ENCODE measurements around the gene ANKRD34A. TPM values are rescaled to one million over a fixed set of nuclear protein-coding genes. Genes with fewer than 3 reads are reported as not detected.
A peak's percentile ranks its signal among the peaks of the same experiment; 100 is the strongest.

ANKRD34A gene
- total and polyA plus RNA-seq, 2 of the 4 experiments (the other 2 are of a cell fraction) = 0.90 to 1.9 TPM

GRCh38 chr1:145999321-146000024 lies 35.1 kb upstream of the ANKRD34A start (continued):
- TF ChIP-seq BHLHE40 (IDR thresholded peaks at IDR 0.05; ENCODE audit: low read depth, low read length) = no peak

- no TSS peak for BruUV-seq (replicated peaks)
- dilution Hi-C loops (cut with HindIII; ENCODE audit: low sequenced_read_pairs, unreplicated experiment) = no loop called here
- no peak for ATAC-seq (ENCODE audit: low read depth)
Observed at GRCh38 chr1:145997718-145998023, 33.3 kb upstream of the ANKRD34A start.

More at GRCh38 chr1:145997718-145998023, 33.3 kb upstream of the ANKRD34A start:
- H3K9me1 ChIP-seq (ENCODE audit: insufficient read depth, low read length) = peaks cover 9% of the 10 kb centered on the region
- H4K20me1 ChIP-seq (ENCODE audit: insufficient read depth, low read length) = peaks cover 12% of the 10 kb centered on the region; the same call in 1 of the 2 replicates
- H3K9ac ChIP-seq (ENCODE audit: low read depth, low read length) = no peak overlapping the region
- no peak for DNase-seq
- H3K27me3 ChIP-seq (ENCODE audit: control insufficient read depth, insufficient read depth, low read length) = no peaks in the 10 kb centered on the region
- no peak overlapping the region for H3K23ac ChIP-seq (ENCODE audit: low read depth, low read length)
- H3K14ac ChIP-seq (replicated peaks; ENCODE audit: low read depth, low read length) = no peak overlapping the region
- H3K36me3 ChIP-seq (ENCODE audit: control insufficient read depth, insufficient read depth, low read length) = peaks cover 13% of the 10 kb centered on the region
- no peak overlapping the region for H2BK5ac ChIP-seq (ENCODE audit: low read depth, low read length, poor library complexity, severe bottlenecking)
- no peak overlapping the region; the same call in 1 of the 2 replicates for H3K4me2 ChIP-seq (ENCODE audit: low read depth, low read length)
- no peak overlapping the region for H2BK20ac ChIP-seq (ENCODE audit: low read depth, low read length)
- H3K56ac ChIP-seq (ENCODE audit: extremely low read depth, insufficient read depth, low read length) = no peak overlapping the region
- H3K9me3 ChIP-seq (ENCODE audit: control insufficient read depth, insufficient read depth, low read length) = no peaks in the 10 kb centered on the region
- in situ Hi-C loops (cut with MboI; ENCODE audit: low sequenced_read_pairs) = loop anchor here (5.0 kb wide), 1 partner anchor 80 kb away; the partner anchor contains the start of gene PEX11B
- ChIA-PET CTCF (interaction anchor here (0.7 kb wide), 1 partner anchor 10 kb away, joined by 5 read pairs; no protein-coding TSS in a partner anchor), POLR2A (ENCODE audit: unreplicated experiment) (interaction anchor here (0.5 kb wide), 1 partner anchor 12 kb away, joined by 7 read pairs; no protein-coding TSS in a partner anchor)
- no peak overlapping the region for H3K18ac ChIP-seq (ENCODE audit: low read depth, low read length)
- H3K4me1 ChIP-seq (ENCODE audit: control insufficient read depth, insufficient read depth, low read length) = peaks cover 10% of the 10 kb centered on the region
- no peak overlapping the region; a peak in 2 of 4 replicates for H4K8ac ChIP-seq (ENCODE audit: low read depth in 2 of 2, low read length in 2 of 2)
- H3K27ac ChIP-seq (ENCODE audit: insufficient read depth, low read length) = no peak overlapping the region
- H3K79me1 ChIP-seq (ENCODE audit: low read depth in 1 of 2, low read length in 2 of 2) = peaks cover 18 to 35% of the 10 kb centered on the region in 2 experiments; a peak in 3 of 4 replicates
- no peak overlapping the region for H3K4ac ChIP-seq (ENCODE audit: low read depth, low read length)
- H4K91ac ChIP-seq (ENCODE audit: insufficient read depth, low read depth, low read length) = no peak overlapping the region
- H2AFZ ChIP-seq (replicated peaks; ENCODE audit: low read length, poor library complexity) = no peak overlapping the region
- no peak overlapping the region for H4K5ac ChIP-seq (ENCODE audit: low read depth, low read length)
- no CpG with 5 or more reads among the region's 3 CpGs for WGBS, 2 experiments (ENCODE audit: extremely low coverage in 2 of 2, insufficient read length in 1 of 2)
- intact Hi-C loops (cut with micrococcal nuclease) = loop anchor here (2.0 to 5.0 kb wide), 4 partner anchors 33 to 80 kb away; partner anchors contain the start of genes ANKRD34A, PEX11B, POLR3GL and RBM8A
- H2BK15ac ChIP-seq (ENCODE audit: low read depth, low read length) = peak overlapping the region; percentile 83; the same call in 1 of the 3 replicates
- TF ChIP-seq FOS (IDR thresholded peaks at IDR 0.05; ENCODE audit: low read depth, low read length) (no peak), ELK1 (IDR thresholded peaks at IDR 0.05; ENCODE audit: borderline replicate concordance, low read depth, low read length) (no peak), SMC3 (IDR thresholded peaks at IDR 0.05; ENCODE audit: low read depth, low read length) (no peak), BHLHE40 (IDR thresholded peaks at IDR 0.05; ENCODE audit: low read depth, low read length) (no peak), CHD1 (IDR thresholded peaks at IDR 0.05; ENCODE audit: low read depth, low read length) (no peak), RFX5 (IDR thresholded peaks at IDR 0.05; ENCODE audit: low read depth, low read length) (no peak), MXI1 (IDR thresholded peaks at IDR 0.05; ENCODE audit: borderline replicate concordance, low read depth, low read length) (no peak), MAZ (IDR thresholded peaks at IDR 0.05; ENCODE audit: borderline replicate concordance, low read depth, low read length) (no peak), POLR2A (IDR thresholded peaks at IDR 0.05; ENCODE audit: low read depth, low read length) (no peak), USF2 (IDR thresholded peaks at IDR 0.05; ENCODE audit: low read depth, low read length) (no peak)
- no peak overlapping the region for H2BK120ac ChIP-seq (ENCODE audit: low read depth, low read length)
- H2AK5ac ChIP-seq (ENCODE audit: low read depth, low read length) = no peak overlapping the region
- no peak overlapping the region for H3K4me3 ChIP-seq (ENCODE audit: insufficient read depth, low read depth, low read length)
- no peak overlapping the region for H2AK9ac ChIP-seq (replicated peaks; ENCODE audit: low read depth, low read length, poor library complexity)

Data from IMR-90 (cell line).